NCI-H2081 (cell line): ENCODE results near the gene TMEM225B.
"Not testable (repeated sequence)": the region's sequence is repeated elsewhere in the genome, so short reads cannot be mapped to it uniquely, and the experiment has no call there.

Experiments
- DNase-seq, 2 experiments: peaks; one replicate each; lab custom pipeline; 2025; lab: John Stamatoyannopoulos, UW

Gene TMEM225B

GRCh38 chr7:99623091-99623693, 25.1 kb downstream of the TMEM225B start:
- no peak for DNase-seq

DNA sequence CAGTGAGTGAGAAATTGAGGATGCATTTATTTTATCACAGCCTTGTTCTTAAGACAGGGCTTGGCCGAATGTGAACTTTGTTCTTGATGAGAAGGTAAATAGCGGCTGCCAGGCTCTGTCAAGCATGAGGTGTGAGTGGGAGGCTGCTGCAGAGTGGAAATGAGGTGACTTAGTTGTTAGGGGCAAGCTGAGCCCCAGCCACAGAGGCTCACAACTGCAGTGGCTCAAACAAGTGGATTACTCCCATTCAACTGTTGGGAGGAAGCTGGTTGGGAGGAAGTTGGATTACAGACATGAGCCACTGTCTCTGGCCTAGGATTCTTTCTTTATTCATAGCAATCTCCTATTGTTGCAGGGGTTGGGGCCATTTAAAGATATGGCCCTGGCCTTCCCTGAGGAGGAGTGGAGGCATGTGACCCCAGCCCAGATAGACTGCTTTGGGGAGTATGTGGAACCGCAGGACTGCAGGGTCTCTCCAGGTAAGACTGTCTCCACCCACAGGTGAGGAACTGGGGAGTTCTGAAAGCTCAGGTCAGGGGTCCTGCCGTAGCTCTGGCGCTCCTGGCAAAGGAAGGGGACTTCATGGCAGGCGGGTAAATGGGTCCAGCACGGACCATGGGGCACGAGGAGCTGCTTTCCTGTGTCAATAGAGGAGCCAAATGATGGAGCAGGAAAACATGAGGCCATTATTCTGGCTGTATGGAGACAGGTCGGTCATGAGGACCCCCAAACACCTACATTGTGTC, 25.8 kb downstream of the TMEM225B start:
- DNase-seq = no peak

DNA sequence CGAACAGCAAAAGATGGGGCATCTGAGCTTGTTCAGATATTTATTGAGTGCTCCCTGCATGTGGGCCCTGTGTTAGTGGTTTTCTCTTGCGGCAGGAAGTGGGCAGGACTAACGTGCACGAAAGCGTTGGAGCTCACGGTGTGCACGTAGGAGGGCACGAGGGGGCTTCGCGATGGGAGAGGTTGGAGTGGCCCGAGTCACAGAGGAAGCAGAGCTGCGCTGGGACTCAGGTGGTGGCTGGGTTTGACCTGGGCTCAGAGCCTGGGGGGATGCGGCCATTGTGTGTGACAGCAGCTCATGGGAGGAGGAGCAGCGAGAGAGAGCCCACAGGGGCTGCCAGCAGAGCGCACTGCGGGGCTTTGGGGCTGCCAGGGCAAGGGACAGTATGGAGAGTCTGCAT, 26.4 kb downstream of the TMEM225B start:
- DNase-seq = no peak

- no peak for DNase-seq
Observed at GRCh38 chr7:99625321-99625720, 27.3 kb downstream of the TMEM225B start.

GRCh38 chr7:99625961-99626360, 27.9 kb downstream of the TMEM225B start:
- no peak for DNase-seq

GRCh38 chr7:99626661-99627060, 28.6 kb downstream of the TMEM225B start:
- DNase-seq = no peak

- no peak for DNase-seq
Observed at GRCh38 chr7:99627513-99627912, 29.4 kb downstream of the TMEM225B start.

DNA sequence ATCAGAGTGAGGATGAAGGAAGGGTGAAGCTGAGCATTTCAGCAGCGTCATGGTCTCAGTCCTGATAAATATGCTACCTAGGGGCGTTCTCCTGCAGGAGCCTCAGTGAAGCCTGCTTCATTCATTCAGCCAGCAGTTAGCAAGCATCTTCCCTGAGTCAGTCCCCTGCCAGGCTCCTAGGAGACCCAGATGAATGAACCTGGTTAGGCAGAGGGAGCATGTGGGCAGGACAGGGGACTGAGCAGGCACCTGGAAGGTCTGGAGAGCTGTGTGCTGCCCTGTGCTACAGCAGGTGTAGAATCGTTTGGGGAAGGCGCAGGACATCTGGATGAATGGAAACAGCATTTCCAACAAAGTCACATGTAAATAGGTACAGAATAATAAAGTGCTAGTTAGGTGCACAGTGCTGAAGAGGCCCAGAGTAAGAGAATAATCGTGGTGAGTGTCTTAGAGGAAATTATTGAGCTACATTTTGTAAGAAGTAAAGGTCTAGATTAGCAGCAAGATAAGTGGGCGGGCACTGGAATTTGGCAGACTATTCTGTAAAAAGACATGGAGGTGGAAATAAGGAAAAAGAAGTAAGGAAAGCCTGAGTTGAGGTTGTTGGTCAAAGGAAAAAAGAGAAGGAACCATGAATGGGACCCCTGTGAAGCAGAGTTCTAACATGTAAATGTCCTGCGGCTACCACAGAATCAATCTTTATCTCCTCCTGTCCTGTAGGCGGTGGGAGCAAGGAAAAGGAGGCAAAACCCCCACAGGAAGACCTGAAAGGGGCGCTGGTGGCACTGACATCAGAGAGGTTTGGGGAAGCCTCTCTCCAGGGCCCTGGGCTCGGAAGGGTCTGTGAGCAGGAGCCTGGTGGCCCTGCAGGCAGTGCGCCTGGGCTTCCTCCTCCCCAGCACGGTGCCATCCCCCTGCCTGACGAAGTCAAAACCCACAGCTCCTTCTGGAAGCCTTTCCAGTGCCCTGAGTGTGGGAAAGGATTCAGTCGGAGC, 30.7 kb downstream of the TMEM225B start:
- DNase-seq = no peak

DNA sequence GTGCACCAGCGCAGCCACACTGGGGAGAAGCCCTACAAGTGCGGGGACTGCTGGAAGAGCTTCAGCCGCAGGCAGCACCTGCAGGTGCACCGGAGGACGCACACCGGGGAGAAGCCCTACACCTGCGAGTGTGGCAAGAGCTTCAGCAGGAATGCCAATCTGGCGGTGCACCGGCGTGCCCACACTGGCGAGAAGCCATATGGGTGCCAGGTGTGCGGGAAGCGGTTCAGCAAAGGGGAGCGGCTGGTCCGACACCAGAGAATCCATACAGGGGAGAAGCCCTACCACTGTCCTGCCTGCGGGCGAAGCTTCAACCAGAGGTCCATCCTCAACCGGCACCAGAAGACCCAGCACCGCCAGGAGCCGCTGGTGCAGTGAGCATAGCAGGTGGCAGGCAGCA, 31.6 kb downstream of the TMEM225B start:
- no peak for DNase-seq

DNA sequence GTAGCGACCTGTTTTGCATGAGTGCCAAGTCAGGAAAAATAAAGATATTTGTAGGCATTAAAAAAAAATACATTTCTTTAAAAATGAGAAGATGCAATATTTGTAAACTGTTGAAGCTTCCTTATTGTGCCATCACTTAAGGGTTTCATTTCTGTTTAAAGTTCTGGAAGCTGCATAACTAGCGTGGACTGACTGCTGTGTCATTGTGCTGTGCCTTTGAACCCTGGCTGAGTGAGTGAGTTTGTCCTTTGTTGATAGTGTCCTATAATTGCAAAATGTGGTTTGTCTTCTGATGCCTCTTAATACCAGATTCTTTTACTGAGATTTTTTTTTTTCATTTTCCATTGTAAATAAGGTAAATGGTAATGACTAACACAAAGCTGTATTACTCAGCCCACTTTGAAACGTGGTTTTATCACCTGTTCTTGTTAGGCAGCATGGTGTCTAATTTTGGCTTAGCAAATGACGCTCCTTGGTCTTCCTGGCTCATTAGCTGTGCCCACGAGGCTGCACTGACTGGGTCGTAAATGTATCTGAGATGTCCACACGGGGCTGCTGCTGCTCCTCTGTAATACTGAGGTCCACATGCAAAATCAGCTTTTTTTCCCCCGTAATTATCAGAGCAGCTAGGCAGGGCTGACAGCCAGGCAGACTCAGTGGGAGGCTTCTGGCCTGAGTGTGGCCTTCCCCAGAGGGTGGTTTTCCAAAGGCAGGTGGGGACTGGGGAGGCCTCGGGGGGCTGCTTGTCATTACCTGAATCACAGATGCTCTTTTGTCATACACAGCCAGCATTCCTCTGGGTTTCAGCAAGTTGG, 33.4 kb downstream of the TMEM225B start:
- DNase-seq = peak; percentile 82 to 94

DNA sequence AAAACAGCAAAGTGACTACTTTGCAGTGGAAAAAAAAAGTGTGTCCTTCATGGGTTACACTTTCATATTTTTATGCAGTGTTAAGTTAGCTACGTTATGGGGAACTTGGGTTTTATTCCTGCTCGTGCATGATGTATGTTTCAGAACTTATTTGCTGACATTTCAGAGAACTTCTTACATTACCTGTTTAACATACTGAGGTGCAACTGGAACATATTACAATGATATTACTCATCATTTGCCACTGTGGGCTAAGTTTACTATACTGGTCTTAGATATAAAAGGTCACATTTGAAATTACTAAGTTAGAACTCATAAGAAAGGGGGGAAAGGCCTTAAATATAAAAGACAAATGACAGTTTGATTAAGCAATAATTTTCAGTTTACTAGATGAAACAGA, 39.3 kb downstream of the TMEM225B start:
- DNase-seq = not testable (repeated sequence)

GRCh38 chr7:99638731-99639130, 40.7 kb downstream of the TMEM225B start:
- no peak for DNase-seq

DNA sequence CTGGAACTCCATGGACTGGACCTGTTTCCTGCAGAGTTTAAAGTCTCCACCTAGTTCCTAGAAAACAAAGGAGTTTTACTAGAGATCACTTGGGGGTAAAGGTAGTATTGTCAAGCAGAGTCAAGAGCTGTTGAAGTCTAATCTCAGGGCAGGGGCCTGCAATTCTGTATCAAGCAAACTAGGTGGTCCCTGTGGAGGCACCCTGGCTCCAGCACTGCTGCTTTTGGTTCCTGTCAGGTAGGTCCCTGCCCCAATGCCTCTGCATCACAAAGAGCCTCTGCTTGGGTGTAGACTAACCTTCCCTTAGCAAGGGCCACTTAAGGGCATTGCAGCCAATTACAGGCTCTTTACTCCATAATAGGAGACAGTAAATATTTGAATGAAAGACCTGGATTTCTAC, 41.2 kb downstream of the TMEM225B start:
- no peak for DNase-seq

DNA sequence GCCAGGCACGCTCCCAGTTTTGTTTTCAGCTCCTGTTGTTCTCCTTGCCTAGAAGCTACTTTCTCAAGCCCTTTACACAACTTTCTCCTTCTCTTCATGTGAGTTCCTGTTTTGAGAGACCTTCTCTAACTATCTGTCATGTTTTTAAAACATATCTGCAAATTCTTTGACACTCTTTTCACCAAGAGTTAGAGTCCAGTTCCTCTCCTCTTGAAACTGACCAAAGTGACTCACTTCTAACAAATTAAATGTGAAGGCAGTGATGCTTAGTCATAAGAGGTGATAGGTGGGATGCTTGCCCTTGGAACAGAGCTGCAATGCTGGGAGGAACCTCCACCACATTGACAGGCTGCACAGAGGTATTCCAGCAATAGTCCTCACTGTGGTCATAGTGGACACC, 44.0 kb downstream of the TMEM225B start:
- no peak for DNase-seq

DNA sequence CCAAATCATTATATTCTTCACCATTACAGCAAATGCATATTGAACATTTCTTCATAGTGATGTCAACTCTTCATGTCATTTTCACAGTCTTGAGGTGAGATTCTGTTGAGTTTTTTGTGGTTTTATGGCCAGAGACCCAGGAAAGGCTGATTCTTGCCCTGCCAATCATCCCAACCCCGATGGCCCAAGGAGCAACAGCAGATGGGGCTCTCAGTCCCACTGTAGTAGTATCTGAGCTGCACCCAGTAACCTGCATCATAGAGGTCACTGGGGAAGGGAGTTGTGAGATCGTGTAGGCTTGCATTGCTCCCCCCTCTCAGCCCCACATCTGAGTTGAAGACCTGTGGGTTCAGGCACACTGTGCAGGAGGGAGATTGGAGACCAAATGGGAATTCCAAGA, 45.4 kb downstream of the TMEM225B start:
- no peak for DNase-seq

GRCh38 chr7:99644431-99644830, 46.4 kb downstream of the TMEM225B start:
- DNase-seq = no peak

- no peak for DNase-seq
Observed at GRCh38 chr7:99645590-99645989, 47.5 kb downstream of the TMEM225B start.

DNA sequence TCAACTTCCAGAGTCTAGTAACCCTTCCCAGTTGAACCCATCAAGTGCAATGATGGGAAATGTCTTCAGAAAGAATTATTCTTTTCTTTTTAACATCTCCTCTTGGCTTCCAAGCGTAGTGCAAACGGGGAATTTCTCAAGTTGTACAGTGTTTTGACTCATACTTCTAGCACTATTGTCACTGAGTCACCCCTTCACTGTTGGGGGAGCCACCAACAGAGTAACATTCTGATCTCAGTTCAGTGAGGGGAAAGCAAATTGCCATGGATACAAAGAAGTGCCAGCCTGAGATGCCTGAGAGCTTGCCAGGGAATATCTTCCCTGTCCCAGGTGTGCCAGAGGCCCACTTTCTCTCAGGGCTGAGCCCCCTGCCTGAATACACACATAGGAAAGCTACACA, 50.8 kb downstream of the TMEM225B start:
- no peak for DNase-seq

DNA sequence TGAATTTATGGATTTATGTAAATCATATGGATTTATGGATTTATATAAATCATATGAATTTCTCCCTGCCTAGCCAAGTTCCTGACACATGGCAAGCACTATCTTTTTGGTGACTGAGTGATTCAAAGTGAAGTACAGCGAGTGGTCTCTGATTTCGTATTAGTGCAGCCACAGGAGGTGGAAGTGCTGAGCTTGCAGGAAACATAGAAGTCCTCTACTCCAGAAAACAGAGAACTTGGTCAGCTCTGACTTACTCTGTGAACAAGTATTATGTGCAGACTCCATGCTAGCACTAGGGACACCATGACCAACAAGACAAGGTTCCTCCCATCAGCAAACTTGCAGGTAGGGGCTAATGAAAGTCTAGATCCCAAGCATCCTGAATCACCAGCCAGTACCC, 53.2 kb downstream of the TMEM225B start:
- no peak for DNase-seq

DNA sequence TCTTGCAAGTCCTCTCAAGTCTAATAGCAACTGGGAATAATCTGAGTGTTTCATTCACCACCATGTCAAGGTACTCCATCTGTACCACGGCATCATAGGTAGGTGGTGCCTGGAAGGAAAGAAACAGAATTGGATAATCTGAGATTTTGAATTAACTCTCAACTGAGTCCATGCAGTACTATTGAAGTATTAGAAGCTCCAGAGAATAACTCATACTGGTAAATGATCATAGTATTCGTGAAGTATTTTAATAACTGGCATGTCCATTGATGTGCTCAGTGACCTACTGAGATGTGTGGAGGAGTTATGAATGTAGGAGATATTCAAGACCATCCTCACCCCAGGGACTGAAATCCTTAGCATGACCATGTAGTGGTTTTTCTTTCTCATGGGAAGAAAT, 54.6 kb downstream of the TMEM225B start:
- no peak for DNase-seq

DNA sequence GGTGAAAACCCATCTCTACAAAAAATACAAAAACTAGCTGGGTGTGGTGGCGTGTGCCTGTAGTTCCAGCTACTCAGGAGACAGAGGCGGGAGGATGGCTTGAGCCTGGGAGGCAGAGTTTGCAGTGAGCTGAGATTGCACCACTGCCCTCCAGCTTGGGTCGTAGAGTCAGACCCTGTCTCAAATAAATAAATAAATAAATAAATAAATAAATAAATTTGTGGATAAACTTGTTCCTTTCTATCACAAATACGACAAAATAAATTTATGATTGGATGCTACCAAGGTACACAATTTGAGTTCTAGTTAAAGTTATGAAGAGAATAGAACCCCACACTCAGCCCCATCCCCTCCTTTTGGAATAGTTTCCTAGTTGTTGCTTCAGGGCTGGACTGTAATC, 55.2 kb downstream of the TMEM225B start:
- DNase-seq = not testable (repeated sequence)

DNA sequence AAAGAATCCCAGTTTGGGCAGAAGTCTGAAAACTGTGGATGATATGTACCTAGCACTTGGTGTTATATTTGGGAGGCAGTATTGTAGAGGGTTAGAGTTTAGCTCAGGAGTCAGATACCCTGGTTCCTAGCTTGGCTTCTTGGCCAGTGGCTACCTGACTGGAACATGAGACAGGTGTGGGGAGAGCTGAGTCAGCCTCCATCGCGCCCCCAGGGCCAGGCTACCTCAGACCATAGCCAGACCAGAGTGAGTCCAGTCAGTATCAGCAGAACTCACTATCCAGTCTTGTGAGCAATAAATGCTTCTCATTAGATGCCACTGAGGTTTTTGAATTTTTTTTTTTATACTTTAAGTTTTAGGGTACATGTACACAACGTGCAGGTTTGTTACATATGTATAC, 55.7 kb downstream of the TMEM225B start:
- no peak for DNase-seq
